Measurements from ENCODE around the gene MEG3. TPM values are rescaled to one million over a fixed set of nuclear protein-coding genes. Genes with fewer than 3 reads are reported as not detected.

The MEG3 gene
- total RNA-seq, 1 donor from 2014 or later = 46.1 TPM

- Histone ChIP-seq H3K36me3 (ENCODE audit: control insufficient read depth, insufficient read depth, low read length) (no peaks in the 10 kb centered on the region), H3K27me3 (ENCODE audit: control insufficient read depth, insufficient read depth, low read length) (no peaks in the 10 kb centered on the region), H3K4me3 (ENCODE audit: low read depth, low read length) (no peak overlapping the region)
- TF ChIP-seq CTCF (IDR thresholded peaks at IDR 0.05; ENCODE audit: insufficient read depth, low read length, poor library complexity, severe bottlenecking) = no peak
- DNase-seq (ENCODE audit: low read depth) = no peak
These were observed 57.8 kb downstream of the MEG3 start for GRCh38 chr14:100883789-100884101.

GRCh38 chr14:100884456-100884855 lies 58.5 kb downstream of the MEG3 start:
- TF ChIP-seq CTCF (IDR thresholded peaks at IDR 0.05; ENCODE audit: insufficient read depth, low read length, poor library complexity, severe bottlenecking) = no peak
- Histone ChIP-seq H3K4me3 (ENCODE audit: low read depth, low read length) (no peak overlapping the region), H3K27me3 (ENCODE audit: control insufficient read depth, insufficient read depth, low read length) (no peaks in the 10 kb centered on the region), H3K36me3 (ENCODE audit: control insufficient read depth, insufficient read depth, low read length) (no peaks in the 10 kb centered on the region)
- no peak for DNase-seq (ENCODE audit: low read depth)

- TF ChIP-seq CTCF (IDR thresholded peaks at IDR 0.05; ENCODE audit: insufficient read depth, low read length, poor library complexity, severe bottlenecking) = no peak
- Histone ChIP-seq H3K4me3 (ENCODE audit: low read depth, low read length) (no peak overlapping the region), H3K27me3 (ENCODE audit: control insufficient read depth, insufficient read depth, low read length) (no peaks in the 10 kb centered on the region), H3K36me3 (ENCODE audit: control insufficient read depth, insufficient read depth, low read length) (no peaks in the 10 kb centered on the region)
- no peak for DNase-seq (ENCODE audit: low read depth)
These were observed 59.3 kb downstream of the MEG3 start for GRCh38 chr14:100885196-100885595.

GRCh38 chr14:100885617-100886016 lies 59.7 kb downstream of the MEG3 start:
- Histone ChIP-seq H3K36me3 (ENCODE audit: control insufficient read depth, insufficient read depth, low read length) (no peaks in the 10 kb centered on the region), H3K4me3 (ENCODE audit: low read depth, low read length) (no peak overlapping the region), H3K27me3 (ENCODE audit: control insufficient read depth, insufficient read depth, low read length) (no peaks in the 10 kb centered on the region)
- no peak for TF ChIP-seq CTCF (IDR thresholded peaks at IDR 0.05; ENCODE audit: insufficient read depth, low read length, poor library complexity, severe bottlenecking)
- no peak for DNase-seq (ENCODE audit: low read depth)

- H3K36me3 ChIP-seq (ENCODE audit: control insufficient read depth, insufficient read depth, low read length) = no peaks in the 10 kb centered on the region
- no peak for TF ChIP-seq CTCF (IDR thresholded peaks at IDR 0.05; ENCODE audit: insufficient read depth, low read length, poor library complexity, severe bottlenecking)
- no peaks in the 10 kb centered on the region for H3K27me3 ChIP-seq (ENCODE audit: control insufficient read depth, insufficient read depth, low read length)
- H3K4me3 ChIP-seq (ENCODE audit: low read depth, low read length) = no peak overlapping the region
- no peak for DNase-seq (ENCODE audit: low read depth)
These were observed 61.9 kb downstream of the MEG3 start for GRCh38 chr14:100887728-100888335.

GRCh38 chr14:100888789-100889315 lies 62.9 kb downstream of the MEG3 start:
- TF ChIP-seq CTCF (IDR thresholded peaks at IDR 0.05; ENCODE audit: insufficient read depth, low read length, poor library complexity, severe bottlenecking) = no peak
- Histone ChIP-seq H3K27me3 (ENCODE audit: control insufficient read depth, insufficient read depth, low read length) (no peaks in the 10 kb centered on the region), H3K4me3 (ENCODE audit: low read depth, low read length) (no peak overlapping the region), H3K36me3 (ENCODE audit: control insufficient read depth, insufficient read depth, low read length) (no peaks in the 10 kb centered on the region)
- no peak for DNase-seq (ENCODE audit: low read depth)
